Measurements from ENCODE around the gene SLC38A3. TPM values are rescaled to one million over a fixed set of nuclear protein-coding genes. Genes with fewer than 3 reads are reported as not detected.
A peak's percentile ranks its signal among the peaks of the same experiment; 100 is the strongest.

Gene SLC38A3
- total RNA-seq, 1 experiment from 2014 or later, result not detected

DNA sequence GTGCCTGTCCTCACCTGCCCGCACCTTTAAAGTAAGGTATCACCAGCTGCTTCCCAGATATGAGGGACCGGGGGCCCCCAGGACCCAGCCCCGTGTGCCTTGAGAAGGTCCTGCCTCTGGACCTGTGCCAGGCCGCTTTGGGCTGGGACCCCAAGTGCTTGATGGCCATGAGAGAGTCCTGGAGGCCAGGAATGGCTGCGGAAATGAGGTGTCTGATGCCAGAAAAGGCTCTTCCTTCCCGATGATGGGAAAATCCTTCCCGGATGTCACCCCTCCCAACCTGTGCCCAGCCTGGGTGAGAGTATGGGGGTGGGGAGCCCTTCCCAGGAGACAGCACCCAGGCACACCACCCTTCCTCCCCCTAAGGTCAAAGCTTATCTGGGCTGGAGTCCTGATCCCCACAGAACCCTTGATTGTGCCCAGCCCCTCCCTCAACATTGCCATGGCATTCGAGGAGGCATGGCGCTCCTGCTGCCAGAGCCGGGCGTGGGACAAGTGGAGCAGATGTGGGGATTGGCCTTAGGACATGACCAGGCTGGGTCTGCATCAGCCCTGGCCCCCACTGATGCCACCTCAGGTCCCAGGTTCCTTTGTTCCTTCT, 35.7 kb upstream of the SLC38A3 start:
- no peak for DNase-seq (ENCODE audit: low spot score)

DNA sequence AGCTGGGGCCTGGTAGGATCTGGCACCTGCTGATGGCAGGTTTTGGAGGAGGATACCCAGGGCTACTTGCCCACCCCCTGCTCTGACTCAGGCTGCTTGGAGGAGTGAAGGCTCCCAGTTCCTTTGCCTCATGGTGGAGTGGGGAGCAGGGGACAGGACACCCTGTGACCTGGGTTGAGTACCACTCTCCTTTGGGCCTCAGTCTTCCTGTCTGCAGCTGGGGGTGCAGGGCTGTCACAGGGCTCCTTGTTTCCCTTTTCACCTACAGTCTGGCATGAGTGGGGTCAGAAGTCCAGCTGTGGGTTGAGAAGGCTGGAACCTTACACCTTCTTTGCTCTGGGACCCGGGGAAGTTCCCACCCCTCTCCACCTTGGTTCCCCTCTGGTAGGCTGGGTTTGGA, 35.2 kb upstream of the SLC38A3 start:
- DNase-seq (ENCODE audit: low spot score), result no peak

DNA sequence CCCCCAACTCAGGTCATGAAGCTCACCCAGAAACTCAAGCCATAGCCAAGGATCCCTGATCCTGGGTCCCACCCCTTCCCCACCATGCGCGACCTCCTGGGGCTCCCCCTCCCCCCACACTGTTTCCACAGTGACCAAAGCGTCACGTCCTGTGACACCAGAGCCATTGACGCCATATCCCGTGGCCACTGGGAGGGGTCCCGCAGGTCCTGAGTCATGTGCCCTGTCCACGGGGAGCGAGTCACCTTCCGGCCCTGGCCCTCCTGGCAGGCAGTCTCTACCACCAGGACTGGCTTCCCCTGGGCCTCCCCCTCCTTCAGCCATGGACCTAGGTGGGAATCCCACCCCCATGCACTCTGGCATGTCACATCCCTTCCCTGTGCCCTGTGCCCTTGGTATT, 34.4 kb upstream of the SLC38A3 start:
- no peak for DNase-seq (ENCODE audit: low spot score)

DNA sequence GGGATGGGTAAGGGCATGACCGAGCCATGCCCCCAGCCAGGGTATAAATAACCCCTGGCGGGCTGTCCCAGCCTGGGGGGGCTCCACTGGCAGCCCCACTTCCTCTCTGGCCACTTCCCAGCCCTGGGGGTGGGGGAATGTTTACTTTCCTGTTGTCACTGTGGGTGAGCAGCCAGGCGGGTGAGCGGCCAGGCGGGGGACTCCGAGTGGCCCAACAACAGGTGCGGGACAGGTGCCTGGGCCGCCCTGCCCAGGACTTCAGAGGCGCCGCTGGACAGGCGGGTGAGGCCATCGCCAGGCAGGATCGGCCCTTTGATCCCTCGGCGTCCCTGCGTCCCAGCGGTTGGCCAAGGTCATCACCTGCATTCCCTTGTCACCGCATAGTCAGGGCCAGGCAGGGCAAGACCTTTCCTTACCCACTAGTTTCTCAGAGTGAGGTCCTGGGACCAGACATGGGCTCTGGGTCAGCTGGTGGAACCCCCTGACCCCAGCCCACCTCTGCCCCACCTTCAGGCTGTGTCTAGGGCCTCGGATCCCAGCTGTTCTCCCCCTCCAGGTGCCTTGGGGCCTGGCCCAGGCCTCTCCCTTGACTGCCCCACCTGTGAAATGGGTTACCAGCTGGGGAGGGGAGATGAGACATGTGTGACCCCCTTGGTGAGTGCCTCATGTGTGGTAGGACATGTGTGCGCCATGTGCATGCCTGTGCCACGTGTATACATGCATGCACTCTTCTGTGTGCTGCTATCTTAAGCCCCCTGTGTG, 33.4 kb upstream of the SLC38A3 start:
- peak; percentile 46 for DNase-seq (ENCODE audit: low spot score)

DNA sequence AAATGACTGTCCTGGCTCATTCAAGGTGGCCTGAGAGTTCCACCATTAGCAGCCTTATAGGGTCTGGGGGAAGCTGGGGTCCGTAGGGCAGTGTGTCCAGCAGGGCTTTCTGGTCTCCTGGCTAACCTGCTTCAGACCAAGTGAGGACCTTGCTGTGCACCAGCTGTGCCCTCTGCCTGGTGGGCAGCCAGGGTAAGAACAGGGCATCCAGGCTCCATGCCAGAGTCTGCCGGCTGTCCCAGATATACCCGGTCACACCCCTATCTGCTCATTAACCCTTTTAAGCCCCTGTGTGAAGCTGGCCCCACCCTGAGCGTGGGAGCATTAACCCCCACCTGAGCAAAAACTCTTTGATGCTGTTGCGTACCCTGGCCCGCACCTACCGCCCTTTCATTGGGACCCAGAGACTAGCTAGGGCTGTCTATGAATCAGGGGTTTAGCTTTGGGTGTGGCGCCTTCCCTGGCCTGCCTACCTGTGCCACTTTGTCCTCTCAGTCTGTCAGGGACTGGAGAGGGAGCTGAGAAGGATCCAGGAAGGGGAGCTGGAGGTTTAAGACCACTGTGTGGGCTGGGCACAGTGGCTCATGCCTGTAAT, 32.3 kb upstream of the SLC38A3 start:
- no peak for DNase-seq (ENCODE audit: low spot score)

DNA sequence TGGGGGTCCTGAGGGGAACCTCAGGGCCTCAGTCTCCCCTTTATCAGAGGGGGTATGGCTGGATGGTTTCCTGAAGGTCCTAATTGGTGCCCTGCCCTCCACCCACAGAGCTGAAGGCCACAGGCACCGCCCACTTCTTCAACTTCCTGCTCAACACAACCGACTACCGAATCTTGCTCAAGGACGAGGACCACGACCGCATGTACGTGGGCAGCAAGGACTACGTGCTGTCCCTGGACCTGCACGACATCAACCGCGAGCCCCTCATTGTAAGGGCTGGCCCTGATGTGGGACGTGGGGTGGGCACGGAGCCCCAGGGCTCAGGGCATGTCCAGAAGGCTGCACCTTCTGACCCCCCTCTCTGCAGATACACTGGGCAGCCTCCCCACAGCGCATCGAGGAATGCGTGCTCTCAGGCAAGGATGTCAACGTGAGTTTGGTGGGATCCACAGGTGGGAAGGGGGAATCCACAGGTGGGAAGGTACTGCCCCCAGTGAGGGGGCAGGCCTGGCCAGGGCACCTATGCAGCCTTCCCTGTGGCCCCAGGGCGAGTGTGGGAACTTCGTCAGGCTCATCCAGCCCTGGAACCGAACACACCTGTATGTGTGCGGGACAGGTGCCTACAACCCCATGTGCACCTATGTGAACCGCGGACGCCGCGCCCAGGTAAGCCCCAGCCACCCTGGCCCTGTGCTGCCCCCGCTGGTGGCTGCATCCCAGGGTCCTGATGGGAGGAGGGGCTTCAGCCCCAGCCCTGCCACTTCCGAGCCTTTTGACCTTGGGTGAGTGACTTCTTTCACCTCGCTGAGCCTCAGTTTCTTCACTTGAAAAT, 31.2 kb upstream of the SLC38A3 start:
- no peak for DNase-seq (ENCODE audit: low spot score)

DNA sequence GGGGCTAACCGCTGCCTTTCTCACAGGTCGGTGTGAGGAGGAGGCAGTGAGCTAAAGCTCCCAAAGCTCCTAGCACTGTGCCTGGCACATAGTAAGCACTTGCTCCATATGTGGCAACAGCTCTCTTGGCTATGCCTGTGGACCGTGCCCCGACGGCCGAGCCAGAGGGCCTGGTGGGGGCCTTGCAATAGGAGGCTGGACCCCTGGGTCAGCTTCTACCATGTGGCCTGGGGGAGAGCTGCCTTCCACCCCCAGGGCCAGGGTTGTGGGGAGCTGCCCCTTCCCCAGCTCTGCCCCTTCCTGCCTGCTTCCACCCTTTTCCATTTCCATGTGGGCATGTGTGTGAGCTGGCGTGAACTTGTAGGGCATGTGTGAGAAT, 30.6 kb upstream of the SLC38A3 start:
- DNase-seq (ENCODE audit: low spot score), result no peak

DNA sequence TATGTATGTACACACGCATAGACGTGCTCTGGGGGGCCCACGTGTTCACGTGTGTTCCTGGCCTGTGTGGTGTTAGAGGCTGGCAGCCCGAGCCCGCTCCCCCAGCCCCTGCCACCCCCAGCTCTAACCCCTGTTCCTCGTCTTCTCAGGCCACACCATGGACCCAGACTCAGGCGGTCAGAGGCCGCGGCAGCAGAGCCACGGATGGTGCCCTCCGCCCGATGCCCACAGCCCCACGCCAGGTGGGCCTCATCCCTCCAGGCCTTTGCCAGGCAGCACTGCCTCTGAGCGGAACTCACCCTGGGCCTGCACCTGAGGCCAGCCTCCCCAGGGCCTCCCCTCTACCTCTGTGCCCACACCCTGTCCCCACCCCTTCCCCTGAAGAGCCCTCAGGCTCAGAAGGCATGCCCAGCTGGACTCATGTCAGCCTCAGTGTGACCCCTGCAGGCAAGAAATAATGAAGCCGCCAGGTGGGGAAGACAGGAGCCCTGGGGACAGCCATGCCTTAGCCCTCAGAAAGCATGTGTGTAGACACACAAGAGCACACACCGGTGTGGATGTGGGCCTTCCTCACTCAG, 30.0 kb upstream of the SLC38A3 start:
- no peak for DNase-seq (ENCODE audit: low spot score)

DNA sequence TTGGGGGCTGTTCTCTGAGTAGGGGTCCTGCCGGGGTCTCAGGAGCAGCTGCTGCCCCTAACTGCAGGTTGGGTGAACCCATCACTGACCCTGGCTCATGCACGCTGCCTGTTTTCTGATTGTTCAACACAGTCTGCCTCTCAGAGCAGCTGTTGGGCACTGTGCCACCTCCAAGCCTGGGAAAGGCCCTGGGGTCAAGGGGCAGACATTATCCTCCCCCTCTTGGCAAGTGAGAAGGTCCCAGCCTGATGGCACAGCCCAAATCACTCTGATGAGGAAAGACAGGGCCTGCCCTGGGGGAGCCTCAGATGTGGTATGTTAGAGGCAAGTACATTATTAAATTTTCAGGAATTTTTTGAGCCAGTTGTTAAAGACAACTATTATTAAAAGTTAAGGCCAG, 27.7 kb upstream of the SLC38A3 start:
- no peak for DNase-seq (ENCODE audit: low spot score)

DNA sequence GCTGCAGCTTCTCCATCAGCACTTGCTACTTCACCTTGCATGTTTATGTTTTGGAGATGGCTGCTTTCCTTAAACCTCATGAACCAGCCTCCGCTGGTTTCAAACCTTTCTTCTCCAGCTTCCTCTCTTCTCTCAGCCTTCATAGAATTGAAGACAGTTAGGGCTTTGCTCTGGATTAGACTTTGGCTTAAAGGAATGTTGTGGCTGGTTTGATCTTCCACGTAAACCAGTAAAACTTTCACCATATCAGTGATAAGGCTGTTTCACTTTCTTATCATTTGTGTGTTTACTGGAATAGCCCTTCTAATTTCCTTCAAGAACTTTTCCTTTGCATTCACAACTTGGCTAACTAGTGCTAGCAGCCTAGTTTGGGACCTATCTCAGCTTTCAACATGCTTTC, 25.4 kb upstream of the SLC38A3 start:
- no peak for DNase-seq (ENCODE audit: low spot score)

DNA sequence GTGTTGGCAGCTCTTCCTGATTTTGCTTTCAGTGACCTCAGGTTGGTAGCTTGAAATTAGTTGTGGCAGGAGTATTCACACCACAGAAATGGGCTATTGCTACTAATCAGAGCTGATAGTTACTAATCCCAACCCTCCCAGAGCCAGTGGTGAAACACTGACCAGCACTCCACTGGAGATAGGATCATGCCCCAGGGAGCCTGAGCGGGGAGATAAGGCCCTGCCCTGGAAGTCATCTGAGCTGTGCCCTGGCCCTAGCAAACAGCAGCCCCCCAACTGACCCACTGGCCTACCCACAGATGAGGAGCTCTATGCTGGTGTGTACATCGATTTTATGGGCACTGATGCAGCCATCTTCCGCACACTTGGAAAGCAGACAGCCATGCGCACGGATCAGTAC, 23.1 kb upstream of the SLC38A3 start:
- no peak for DNase-seq (ENCODE audit: low spot score)

DNA sequence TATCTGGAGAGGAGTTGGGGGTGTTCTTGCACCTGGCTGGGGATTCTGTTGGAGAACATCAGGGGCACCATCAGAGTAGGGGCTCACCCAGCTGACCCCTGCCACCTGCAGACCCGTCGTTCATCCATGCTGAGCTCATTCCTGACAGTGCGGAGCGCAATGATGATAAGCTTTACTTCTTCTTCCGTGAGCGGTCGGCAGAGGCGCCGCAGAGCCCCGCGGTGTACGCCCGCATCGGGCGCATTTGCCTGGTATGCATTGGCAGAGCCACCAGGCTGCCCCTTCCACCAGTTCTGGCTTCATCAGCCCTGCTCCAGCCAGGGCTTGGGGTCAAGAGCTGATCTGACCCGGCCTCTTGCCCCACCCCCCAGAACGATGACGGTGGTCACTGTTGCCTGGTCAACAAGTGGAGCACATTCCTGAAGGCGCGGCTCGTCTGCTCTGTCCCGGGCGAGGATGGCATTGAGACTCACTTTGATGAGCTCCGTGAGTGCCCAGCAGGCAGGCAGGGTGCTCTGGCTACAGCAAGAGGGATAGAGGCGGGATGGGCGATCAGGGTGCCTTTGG, 22.5 kb upstream of the SLC38A3 start:
- DNase-seq (ENCODE audit: low spot score), result no peak

DNA sequence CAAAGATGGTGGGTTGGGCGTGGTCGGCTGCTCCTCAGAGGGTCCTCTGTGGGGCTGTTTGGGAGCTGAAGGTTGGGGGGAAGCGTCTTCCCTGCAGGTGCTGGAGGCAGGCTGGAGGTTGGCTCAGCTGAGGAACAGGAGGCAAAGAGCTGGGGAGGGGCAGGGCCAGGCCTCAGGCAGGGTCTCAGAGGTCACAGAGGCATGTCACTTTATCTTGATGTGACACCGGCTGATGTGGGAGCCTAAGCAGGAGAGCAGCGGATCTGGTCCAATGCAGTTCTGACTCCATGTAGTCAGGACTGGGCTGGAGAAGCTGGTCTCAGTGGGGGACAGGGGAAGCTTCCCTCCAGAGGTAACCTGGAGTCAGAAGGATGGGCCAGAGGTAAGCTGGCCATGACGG, 21.3 kb upstream of the SLC38A3 start:
- DNase-seq (ENCODE audit: low spot score), result no peak

DNA sequence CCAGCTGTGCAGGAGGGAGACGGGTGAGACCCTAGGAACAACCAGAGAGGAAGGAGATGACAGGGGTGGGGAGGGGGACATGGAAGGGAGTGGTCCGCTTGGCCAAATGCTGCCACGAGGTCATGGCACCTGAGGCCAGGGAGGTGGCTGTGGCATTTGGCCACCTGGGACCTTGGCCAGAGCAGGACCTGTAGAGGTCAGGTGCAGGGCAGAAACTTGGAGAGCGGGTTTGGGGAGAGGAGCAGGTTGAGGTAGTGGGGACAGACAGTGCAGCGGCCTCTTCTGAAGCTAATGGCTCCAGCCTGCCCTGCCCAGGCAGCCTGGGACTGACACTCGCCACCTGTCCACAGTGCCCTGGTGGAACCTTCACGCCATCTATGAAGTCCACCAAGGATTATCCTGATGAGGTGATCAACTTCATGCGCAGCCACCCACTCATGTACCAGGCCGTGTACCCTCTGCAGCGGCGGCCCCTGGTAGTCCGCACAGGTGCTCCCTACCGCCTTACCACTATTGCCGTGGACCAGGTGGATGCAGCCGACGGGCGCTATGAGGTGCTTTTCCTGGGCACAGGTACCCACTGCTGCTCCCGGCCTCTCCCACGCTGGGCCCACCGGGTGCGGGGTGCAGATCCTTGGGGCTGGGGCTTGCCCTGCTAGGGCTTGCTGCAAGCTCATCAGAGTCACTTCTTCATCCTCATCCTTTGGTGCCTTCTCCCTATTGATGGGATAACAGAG, 20.7 kb upstream of the SLC38A3 start:
- DNase-seq (ENCODE audit: low spot score), result peak; percentile 39

DNA sequence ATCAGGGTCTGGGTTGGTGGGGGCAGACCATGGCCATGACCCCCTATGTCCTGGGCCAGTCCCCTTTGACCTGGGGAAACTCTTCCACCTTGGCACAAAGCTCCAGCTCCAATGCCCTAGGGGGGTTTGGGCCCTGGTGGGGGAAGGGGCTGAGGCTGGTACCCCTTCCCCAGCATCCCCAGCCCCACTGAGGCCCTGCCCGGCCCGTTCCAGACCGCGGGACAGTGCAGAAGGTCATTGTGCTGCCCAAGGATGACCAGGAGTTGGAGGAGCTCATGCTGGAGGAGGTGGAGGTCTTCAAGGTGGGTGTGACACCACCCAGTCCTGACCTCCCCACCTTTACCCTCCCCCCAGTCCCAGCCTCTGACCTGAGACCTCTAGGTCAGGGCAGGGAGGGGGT, 19.8 kb upstream of the SLC38A3 start:
- no peak for DNase-seq (ENCODE audit: low spot score)

DNA sequence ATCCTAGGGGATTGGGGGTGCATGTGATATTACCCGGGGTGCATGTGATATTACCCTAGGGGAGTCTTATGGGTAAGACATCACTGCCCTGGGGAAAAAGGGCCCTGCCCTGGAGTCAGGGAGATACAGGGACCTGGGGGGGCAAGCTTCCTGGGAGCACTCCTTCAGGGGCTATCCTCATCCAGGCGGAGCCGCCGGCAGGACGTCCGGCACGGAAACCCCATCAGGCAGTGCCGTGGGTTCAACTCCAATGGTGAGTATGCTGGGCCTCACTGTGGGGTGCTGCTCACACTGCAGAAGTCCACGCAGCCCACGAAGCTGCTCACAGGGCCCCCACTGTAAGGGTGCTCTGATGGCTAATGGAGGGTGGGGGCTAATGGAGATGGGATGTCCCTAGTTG, 19.0 kb upstream of the SLC38A3 start:
- no peak for DNase-seq (ENCODE audit: low spot score)

DNA sequence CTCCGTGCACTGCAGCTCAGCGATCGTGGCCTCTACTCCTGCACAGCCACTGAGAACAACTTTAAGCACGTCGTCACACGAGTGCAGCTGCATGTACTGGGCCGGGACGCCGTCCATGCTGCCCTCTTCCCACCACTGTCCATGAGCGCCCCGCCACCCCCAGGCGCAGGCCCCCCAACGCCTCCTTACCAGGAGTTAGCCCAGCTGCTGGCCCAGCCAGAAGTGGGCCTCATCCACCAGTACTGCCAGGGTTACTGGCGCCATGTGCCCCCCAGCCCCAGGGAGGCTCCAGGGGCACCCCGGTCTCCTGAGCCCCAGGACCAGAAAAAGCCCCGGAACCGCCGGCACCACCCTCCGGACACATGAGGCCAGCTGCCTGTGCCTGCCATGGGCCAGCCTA, 17.3 kb upstream of the SLC38A3 start:
- DNase-seq (ENCODE audit: low spot score), result no peak

DNA sequence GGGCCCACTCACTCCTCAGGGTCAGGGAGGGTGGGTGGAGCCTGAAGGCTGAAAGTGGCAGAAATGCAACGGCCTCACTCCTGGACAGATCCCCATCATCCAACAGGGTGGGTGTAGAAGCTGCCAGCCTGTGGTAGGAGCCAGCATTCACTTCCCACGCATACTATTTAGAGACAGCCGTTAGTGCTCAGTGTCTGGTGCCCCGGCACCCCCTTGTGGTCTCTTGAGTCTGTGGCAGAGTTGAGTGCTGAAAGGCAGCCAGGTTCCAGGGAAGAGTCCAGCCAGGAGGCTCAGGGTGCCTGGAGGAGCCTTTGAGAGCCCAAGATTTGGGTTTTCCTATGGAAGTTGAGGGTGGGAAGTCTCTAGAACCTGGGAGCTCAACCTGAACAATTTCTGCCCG, 15.8 kb upstream of the SLC38A3 start:
- peak; percentile 82 for DNase-seq (ENCODE audit: low spot score)

DNA sequence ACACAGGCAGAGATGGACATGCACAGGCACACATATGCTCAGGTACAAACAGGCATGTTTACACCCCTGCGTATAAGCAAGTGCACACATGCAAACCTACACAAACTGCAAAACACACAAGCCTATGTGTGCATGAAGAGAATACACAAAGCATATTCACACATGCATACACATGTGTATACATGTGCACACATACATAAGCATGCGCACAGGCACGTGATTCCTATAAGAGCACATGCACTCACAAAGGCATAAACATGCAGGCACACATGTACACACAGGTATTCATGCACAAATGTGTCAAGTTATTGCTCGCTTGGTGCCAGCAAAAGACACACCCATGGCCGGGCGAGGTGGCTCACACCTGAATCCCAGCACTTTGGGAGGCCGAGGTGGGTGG, 15.1 kb upstream of the SLC38A3 start:
- no peak for DNase-seq (ENCODE audit: low spot score)

DNA sequence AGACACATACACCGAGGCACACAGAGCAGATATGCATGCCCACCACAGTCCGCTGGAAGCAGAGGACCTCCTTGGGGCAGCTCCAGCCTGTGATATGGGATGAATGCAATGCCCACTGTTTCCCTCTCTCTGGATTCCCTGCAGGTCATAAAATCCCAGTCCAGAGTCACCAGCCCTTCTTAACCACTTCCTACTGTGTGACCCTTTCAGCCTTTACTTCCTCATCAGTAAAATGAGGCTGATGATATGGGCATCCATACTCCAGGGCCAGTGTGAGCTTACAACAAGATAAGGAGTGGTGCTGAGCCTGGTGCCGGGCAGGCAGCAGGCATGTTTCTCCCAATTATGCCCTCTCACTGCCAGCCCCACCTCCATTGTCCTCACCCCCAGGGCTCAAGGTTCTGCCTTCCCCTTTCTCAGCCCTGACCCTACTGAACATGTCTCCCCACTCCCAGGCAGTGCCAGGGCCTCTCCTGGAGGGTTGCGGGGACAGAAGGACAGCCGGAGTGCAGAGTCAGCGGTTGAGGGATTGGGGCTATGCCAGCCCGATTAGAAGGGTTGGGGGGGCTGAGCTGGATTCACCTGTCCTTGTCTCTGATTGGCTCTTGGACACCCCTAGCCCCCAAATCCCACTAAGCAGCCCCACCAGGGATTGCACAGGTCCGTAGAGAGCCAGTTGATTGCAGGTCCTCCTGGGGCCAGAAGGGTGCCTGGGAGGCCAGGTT, 14.0 kb upstream of the SLC38A3 start, which contains the start of gene GNAT1:
Gene GNAT1 (plus strand): TSS at position 675 of the 725 bp plus-strand sequence. CDS start 116 bp downstream, outside the sequence.
- no peak for DNase-seq (ENCODE audit: low spot score)

Measured in HT-29 (cell line).